ENCODE results near the gene FADS2. TPM values are rescaled to one million over a fixed set of nuclear protein-coding genes. Genes with fewer than 3 reads are reported as not detected.
A peak's percentile ranks its signal among the peaks of the same experiment; 100 is the strongest.

The FADS2 gene
- total RNA-seq, result 202 to 315 TPM (median 297 TPM) in 3 replicates
- long read RNA-seq, transcript FADS2-202 (12 exons, 3,630 nt), result major isoform, 6 of 45 reads
- long read RNA-seq, partial matches to known transcripts, result 28 of 45 reads
- long read RNA-seq, other reads (novel, unspliced or antisense), result 9 of 45 reads

GRCh38 chr11:61827571-61828378 lies at the start of gene FADS2:
FADS2 (plus strand) TSS chr11:61828300; CDS start chr11:61828391, 91 bp downstream.
- H3K36me3 Mint-ChIP-seq (ENCODE audit: low read depth), result no peaks in the 10 kb centered on the region
- H3K27me3 Mint-ChIP-seq (ENCODE audit: low read depth), result no peaks in the 10 kb centered on the region
- no peaks in the 10 kb centered on the region for H3K9me3 Mint-ChIP-seq (ENCODE audit: low read depth)
- peaks cover 42% of the 10 kb centered on the region for H3K4me1 Mint-ChIP-seq (ENCODE audit: low read depth)
- peak within 1 kb of the TSS; percentile 90 for H3K4me3 Mint-ChIP-seq (ENCODE audit: unreplicated experiment)
- peak; percentile 44 for TF ChIP-seq CTCF (IDR thresholded peaks at IDR 0.05)
- H3K27ac Mint-ChIP-seq (ENCODE audit: unreplicated experiment), result peak within 1 kb of the TSS; percentile 93
- DNase-seq (ENCODE audit: low spot score), result peak; percentile 99

- no peak overlapping the region for H3K4me3 Mint-ChIP-seq (ENCODE audit: unreplicated experiment)
- H3K27ac Mint-ChIP-seq (ENCODE audit: unreplicated experiment), result no peak overlapping the region
- peak; percentile 59 for DNase-seq (ENCODE audit: low spot score)
- no peaks in the 10 kb centered on the region for H3K27me3 Mint-ChIP-seq (ENCODE audit: low read depth)
- peaks cover 3% of the 10 kb centered on the region for H3K4me1 Mint-ChIP-seq (ENCODE audit: low read depth)
- H3K9me3 Mint-ChIP-seq (ENCODE audit: low read depth), result no peaks in the 10 kb centered on the region
- H3K36me3 Mint-ChIP-seq (ENCODE audit: low read depth), result no peaks in the 10 kb centered on the region
- TF ChIP-seq CTCF (IDR thresholded peaks at IDR 0.05), result no peak
These were observed 49.7 kb upstream of the FADS2 start for GRCh38 chr11:61778357-61778886.

- no peak for TF ChIP-seq CTCF (IDR thresholded peaks at IDR 0.05)
- peaks cover 9% of the 10 kb centered on the region for H3K4me1 Mint-ChIP-seq (ENCODE audit: low read depth)
- no peak overlapping the region for H3K4me3 Mint-ChIP-seq (ENCODE audit: unreplicated experiment)
- no peaks in the 10 kb centered on the region for H3K9me3 Mint-ChIP-seq (ENCODE audit: low read depth)
- peak; percentile 86 for DNase-seq (ENCODE audit: low spot score)
- H3K27me3 Mint-ChIP-seq (ENCODE audit: low read depth), result no peaks in the 10 kb centered on the region
- no peak overlapping the region for H3K27ac Mint-ChIP-seq (ENCODE audit: unreplicated experiment)
- H3K36me3 Mint-ChIP-seq (ENCODE audit: low read depth), result no peaks in the 10 kb centered on the region
These were observed 49.0 kb upstream of the FADS2 start for GRCh38 chr11:61778920-61779650.

DNA sequence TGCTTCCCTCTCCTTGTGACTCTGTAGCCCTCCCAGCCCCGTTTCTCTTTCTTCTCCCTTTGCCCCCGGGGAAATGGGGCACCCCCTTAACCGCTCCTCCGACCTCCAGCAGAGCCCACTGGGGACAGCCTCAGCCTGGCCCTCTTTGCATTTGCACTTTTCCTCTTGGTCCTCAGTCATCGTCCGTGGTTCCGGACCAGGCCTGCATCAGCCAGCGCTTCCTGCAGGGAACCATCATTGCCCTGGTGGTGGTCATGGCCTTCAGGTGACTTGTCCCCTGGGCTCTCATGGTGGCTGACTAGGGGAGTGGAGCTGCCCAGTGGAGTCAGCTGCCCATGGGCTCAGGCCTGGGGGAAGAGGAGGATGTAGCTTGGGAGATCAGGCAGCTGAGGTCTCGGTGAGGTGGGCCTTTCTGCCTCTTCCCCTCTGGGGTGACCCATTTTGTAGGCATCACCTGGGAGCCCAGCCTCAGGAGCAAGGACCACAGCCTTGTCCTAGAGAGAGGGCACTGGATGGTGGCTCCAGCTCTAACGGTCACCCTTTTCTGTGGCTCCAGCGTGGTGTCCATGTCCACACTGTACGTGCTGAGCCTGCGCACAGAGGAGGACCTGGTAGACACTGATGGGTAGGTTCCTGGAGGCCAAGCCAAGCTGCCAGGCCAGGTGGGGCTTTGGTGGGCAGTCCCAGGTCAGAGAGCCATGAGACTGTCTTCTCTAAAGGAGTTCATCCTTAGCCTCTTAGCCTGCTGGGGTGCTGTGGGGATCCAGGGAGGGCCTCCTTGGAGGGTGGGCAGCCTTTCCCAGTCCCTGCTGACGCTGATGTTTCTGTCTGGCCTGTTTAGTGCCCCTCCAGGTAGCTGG lies 48.2 kb upstream of the FADS2 start:
- peaks cover 17% of the 10 kb centered on the region for H3K4me1 Mint-ChIP-seq (ENCODE audit: low read depth)
- H3K36me3 Mint-ChIP-seq (ENCODE audit: low read depth), result peaks cover 2% of the 10 kb centered on the region
- H3K27ac Mint-ChIP-seq (ENCODE audit: unreplicated experiment), result no peak overlapping the region
- no peaks in the 10 kb centered on the region for H3K9me3 Mint-ChIP-seq (ENCODE audit: low read depth)
- H3K4me3 Mint-ChIP-seq (ENCODE audit: unreplicated experiment), result no peak overlapping the region
- TF ChIP-seq CTCF (IDR thresholded peaks at IDR 0.05), result no peak
- no peak for DNase-seq (ENCODE audit: low spot score)
- no peaks in the 10 kb centered on the region for H3K27me3 Mint-ChIP-seq (ENCODE audit: low read depth)

Data from chondrocyte (in vitro differentiated cells).